ENCODE measurements around the gene NAALADL2.

DNA sequence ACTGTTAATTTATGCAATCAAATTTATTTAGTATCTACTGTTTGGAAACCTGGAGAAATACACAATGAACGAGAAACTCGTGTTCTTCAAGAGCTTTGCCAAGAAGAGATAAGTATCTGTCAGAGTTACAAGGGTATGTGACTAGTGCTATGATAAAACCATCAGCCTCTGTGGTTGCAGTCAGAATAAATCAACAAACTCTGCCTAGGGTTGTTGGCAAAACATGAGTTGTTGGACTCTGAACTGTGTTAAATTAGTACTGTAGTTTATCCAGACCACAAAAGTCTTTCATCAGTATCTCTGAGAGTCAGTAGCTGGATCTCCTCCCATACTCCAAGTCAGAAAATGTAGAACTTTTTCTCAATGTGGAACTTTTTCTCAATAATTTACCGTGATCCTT is 918.4 kb downstream of the NAALADL2 start:
- no peak for TF ChIP-seq CTCF (IDR thresholded peaks at IDR 0.05; ENCODE audit: poor library complexity, severe bottlenecking)
- no peak for TF ChIP-seq POLR2AphosphoS5 (IDR thresholded peaks at IDR 0.05)
